Liver (tissue), 9 donors: ENCODE results near the gene SGPP2. TPM values are rescaled to one million over a fixed set of nuclear protein-coding genes. Genes with fewer than 3 reads are reported as not detected.

Experiments
- DNase-seq: peaks from one replicate; pipeline ENCODE4 v3.0.0-alpha.2; 2017; ENCODE audit warnings: low spot score
- H3K27ac ChIP-seq, 2 donors: one replicate each; pipeline ENCODE4 v1.7.0; 2013; ENCODE audit warnings: inconsistent platforms in 2 of 2, low read length in 2 of 2, control low read depth in 1 of 2, low read depth in 1 of 2, mild to moderate bottlenecking in 1 of 2
- H3K27me3 ChIP-seq, 4 donors: one replicate each; pipeline versions ENCODE4 v1.6.1 to v1.7.0; 2013; ENCODE audit warnings: low read length in 3 of 4, inconsistent platforms in 1 of 4, mild to moderate bottlenecking in 1 of 4, moderate library complexity in 1 of 4; ENCODE audit not compliant: control insufficient read depth in 4 of 4, insufficient read depth in 4 of 4
- H3K36me3 ChIP-seq, 4 donors: one replicate each; pipeline versions ENCODE4 v1.6.1 to v1.7.0; 2013; ENCODE audit warnings: low read length in 3 of 4, mild to moderate bottlenecking in 3 of 4, low read depth in 1 of 4, moderate library complexity in 1 of 4; ENCODE audit not compliant: control insufficient read depth in 4 of 4, insufficient read depth in 3 of 4
- H3K4me1 ChIP-seq, 4 donors: one replicate each; pipeline versions ENCODE4 v1.6.1 to v1.7.0; 2013; ENCODE audit warnings: low read length in 3 of 4, mild to moderate bottlenecking in 3 of 4, moderate library complexity in 1 of 4; ENCODE audit not compliant: control insufficient read depth in 4 of 4, insufficient read depth in 4 of 4
- H3K4me3 ChIP-seq, 3 donors: one replicate each; pipeline versions ENCODE4 v1.6.1 to v1.7.0; 2013; ENCODE audit warnings: low read length in 3 of 3, control low read depth in 1 of 3, low read depth in 1 of 3, mild to moderate bottlenecking in 1 of 3
- H3K9ac ChIP-seq, 2 donors: one replicate each; pipeline ENCODE4 v1.7.0; 2013; ENCODE audit warnings: low read length in 2 of 2, mild to moderate bottlenecking in 2 of 2, moderate library complexity in 2 of 2, control low read depth in 1 of 2, low read depth in 1 of 2
- H3K9me3 ChIP-seq, 4 donors: one replicate each; pipeline versions ENCODE4 v1.6.1 to v1.7.0; 2013; ENCODE audit warnings: low read length in 3 of 4; ENCODE audit not compliant: control insufficient read depth in 4 of 4
- CTCF ChIP-seq: fragments of 150-350 bp; IDR thresholded peaks from 2 replicates; pipeline ENCODE4 v1.5.1; 2017; ENCODE audit warnings: improper control_type of control experiment, low read depth, low read length; ENCODE audit not compliant: missing input control
- EGR1 ChIP-seq, 2 donors: IDR thresholded peaks; 2 replicates each; pipeline ENCODE4 v1.6.1; 2016 to 2018; ENCODE audit warnings: antibody characterized with exemption in 2 of 2, low read depth in 2 of 2
- FOXA1 ChIP-seq: IDR thresholded peaks from 2 replicates; pipeline ENCODE4 v1.6.1; 2016; ENCODE audit warnings: antibody characterized with exemption
- FOXA2 ChIP-seq: IDR thresholded peaks from 2 replicates; pipeline ENCODE4 v1.6.1; 2016; ENCODE audit warnings: antibody characterized with exemption
- GABPA ChIP-seq, 2 donors: IDR thresholded peaks in 1 of 2; conservative IDR thresholded peaks in 1 of 2; 2 replicates each; pipeline ENCODE4 v1.6.1; 2016; ENCODE audit warnings: antibody characterized with exemption in 2 of 2, mild to moderate bottlenecking in 1 of 2, moderate library complexity in 1 of 2
- HNF4G ChIP-seq: IDR thresholded peaks from 2 replicates; pipeline ENCODE4 v1.6.1; 2016; ENCODE audit warnings: antibody characterized with exemption
- MAX ChIP-seq: IDR thresholded peaks from 2 replicates; pipeline ENCODE4 v1.6.1; 2016; ENCODE audit warnings: antibody characterized with exemption
- NR2F2 ChIP-seq: IDR thresholded peaks from 2 replicates; pipeline ENCODE4 v1.6.1; 2016; ENCODE audit warnings: antibody characterized with exemption
- RAD21 ChIP-seq, 2 donors: IDR thresholded peaks; 2 replicates each; pipeline ENCODE4 v1.6.1; 2016; ENCODE audit warnings: antibody characterized with exemption in 2 of 2, mild to moderate bottlenecking in 2 of 2
- RXRA ChIP-seq, 2 donors: IDR thresholded peaks; 2 replicates each; pipeline ENCODE4 v1.6.1; 2017 to 2018; ENCODE audit warnings: antibody characterized with exemption in 2 of 2, mild to moderate bottlenecking in 1 of 2
- SP1 ChIP-seq: IDR thresholded peaks from 2 replicates; pipeline ENCODE4 v1.6.1; 2018; ENCODE audit warnings: antibody characterized with exemption, mild to moderate bottlenecking
- TAF1 ChIP-seq: conservative IDR thresholded peaks from 2 replicates; pipeline ENCODE4 v1.6.1; 2016; ENCODE audit warnings: antibody characterized with exemption, mild to moderate bottlenecking
- YY1 ChIP-seq: IDR thresholded peaks from 2 replicates; pipeline ENCODE4 v1.6.1; 2016; ENCODE audit warnings: antibody characterized with exemption, mild to moderate bottlenecking
- WGBS: extraction: QIAGEN DNeasy Blood & Tissue Kit; methylation state at CpG from one replicate; pipeline ENCODE4 v1.1.7; 2013; 5-methylcytosine and 5-hydroxymethylcytosine counted together
- polyA plus RNA-seq, 2 donors: library from polyadenylated mRNA; stranded (reverse) in 1 of 2; unstranded in 1 of 2; fragments of 200-250 nt in 1 of 2; fragments of >200 nt in 1 of 2; fragmentation: Nextera tagmentation in 1 of 2; extraction: Ambion mirVana in 1 of 2; gene quantifications; one replicate each; pipeline versions ENCODE4 v1.2.1 to v1.2.3, GENCODE V29; 2013 to 2015
- total RNA-seq, 2 donors: library from RNA; depleted of rRNA; stranded (reverse); fragments of >200 nt; gene quantifications; one replicate each; pipeline ENCODE4 v1.2.3, GENCODE V29; 2014
- TF ChIP-seq, protein P1 (sequence below): IDR thresholded peaks from 2 replicates; pipeline ENCODE4 v1.6.1; 2016; ENCODE audit warnings: antibody characterized with exemption
- TF ChIP-seq, protein P2 (sequence below): IDR thresholded peaks from 2 replicates; pipeline ENCODE4 v1.6.1; 2016; ENCODE audit warnings: antibody characterized with exemption
- TF ChIP-seq, protein P3 (sequence below): IDR thresholded peaks from 2 replicates; pipeline ENCODE4 v1.6.1; 2016; ENCODE audit warnings: antibody characterized with exemption, mild to moderate bottlenecking
- donor health status: healthy.
- donor health status: healthy.
- donor health status: healthy.
- donor health status: healthy.
- donor health status: healthy.

Gene SGPP2
- total and polyA plus RNA-seq, 4 donors, result 0.16 to 0.33 (median 0.31) TPM; not detected in 1

GRCh38 chr2:222494104-222494739 is 69.9 kb downstream of the SGPP2 start:
- H3K27me3 ChIP-seq, result no peaks in the 10 kb centered on the region
- no peak overlapping the region for H3K27ac ChIP-seq
- H3K9me3 ChIP-seq, result no peaks in the 10 kb centered on the region
- TF ChIP-seq CTCF (no peak), TAF1 (no peak), NR2F2 (no peak), RAD21 (IDR thresholded peaks at IDR 0.05) (no peak), EGR1 (IDR thresholded peaks at IDR 0.05; ENCODE audit: low read depth in 2 of 2) (no peak), MAX (no peak), SP1 (no peak), HNF4G (no peak), YY1 (no peak), RXRA (IDR thresholded peaks at IDR 0.05) (no peak), FOXA1 (no peak), FOXA2 (no peak)
- TF ChIP-seq, protein P1, sequence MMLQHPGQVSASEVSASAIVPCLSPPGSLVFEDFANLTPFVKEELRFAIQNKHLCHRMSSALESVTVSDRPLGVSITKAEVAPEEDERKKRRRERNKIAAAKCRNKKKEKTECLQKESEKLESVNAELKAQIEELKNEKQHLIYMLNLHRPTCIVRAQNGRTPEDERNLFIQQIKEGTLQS, result no peak
- TF ChIP-seq, protein P2, sequence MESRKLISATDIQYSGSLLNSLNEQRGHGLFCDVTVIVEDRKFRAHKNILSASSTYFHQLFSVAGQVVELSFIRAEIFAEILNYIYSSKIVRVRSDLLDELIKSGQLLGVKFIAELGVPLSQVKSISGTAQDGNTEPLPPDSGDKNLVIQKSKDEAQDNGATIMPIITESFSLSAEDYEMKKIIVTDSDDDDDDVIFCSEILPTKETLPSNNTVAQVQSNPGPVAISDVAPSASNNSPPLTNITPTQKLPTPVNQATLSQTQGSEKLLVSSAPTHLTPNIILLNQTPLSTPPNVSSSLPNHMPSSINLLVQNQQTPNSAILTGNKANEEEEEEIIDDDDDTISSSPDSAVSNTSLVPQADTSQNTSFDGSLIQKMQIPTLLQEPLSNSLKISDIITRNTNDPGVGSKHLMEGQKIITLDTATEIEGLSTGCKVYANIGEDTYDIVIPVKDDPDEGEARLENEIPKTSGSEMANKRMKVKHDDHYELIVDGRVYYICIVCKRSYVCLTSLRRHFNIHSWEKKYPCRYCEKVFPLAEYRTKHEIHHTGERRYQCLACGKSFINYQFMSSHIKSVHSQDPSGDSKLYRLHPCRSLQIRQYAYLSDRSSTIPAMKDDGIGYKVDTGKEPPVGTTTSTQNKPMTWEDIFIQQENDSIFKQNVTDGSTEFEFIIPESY, result no peak
- TF ChIP-seq, protein P3, sequence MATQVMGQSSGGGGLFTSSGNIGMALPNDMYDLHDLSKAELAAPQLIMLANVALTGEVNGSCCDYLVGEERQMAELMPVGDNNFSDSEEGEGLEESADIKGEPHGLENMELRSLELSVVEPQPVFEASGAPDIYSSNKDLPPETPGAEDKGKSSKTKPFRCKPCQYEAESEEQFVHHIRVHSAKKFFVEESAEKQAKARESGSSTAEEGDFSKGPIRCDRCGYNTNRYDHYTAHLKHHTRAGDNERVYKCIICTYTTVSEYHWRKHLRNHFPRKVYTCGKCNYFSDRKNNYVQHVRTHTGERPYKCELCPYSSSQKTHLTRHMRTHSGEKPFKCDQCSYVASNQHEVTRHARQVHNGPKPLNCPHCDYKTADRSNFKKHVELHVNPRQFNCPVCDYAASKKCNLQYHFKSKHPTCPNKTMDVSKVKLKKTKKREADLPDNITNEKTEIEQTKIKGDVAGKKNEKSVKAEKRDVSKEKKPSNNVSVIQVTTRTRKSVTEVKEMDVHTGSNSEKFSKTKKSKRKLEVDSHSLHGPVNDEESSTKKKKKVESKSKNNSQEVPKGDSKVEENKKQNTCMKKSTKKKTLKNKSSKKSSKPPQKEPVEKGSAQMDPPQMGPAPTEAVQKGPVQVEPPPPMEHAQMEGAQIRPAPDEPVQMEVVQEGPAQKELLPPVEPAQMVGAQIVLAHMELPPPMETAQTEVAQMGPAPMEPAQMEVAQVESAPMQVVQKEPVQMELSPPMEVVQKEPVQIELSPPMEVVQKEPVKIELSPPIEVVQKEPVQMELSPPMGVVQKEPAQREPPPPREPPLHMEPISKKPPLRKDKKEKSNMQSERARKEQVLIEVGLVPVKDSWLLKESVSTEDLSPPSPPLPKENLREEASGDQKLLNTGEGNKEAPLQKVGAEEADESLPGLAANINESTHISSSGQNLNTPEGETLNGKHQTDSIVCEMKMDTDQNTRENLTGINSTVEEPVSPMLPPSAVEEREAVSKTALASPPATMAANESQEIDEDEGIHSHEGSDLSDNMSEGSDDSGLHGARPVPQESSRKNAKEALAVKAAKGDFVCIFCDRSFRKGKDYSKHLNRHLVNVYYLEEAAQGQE, result no peak
- no peak for DNase-seq
- no peak overlapping the region for H3K9ac ChIP-seq
- H3K4me1 ChIP-seq, result peaks cover 0 to 5% (median 0%) of the 10 kb centered on the region in 4 donors
- no peak overlapping the region for H3K4me3 ChIP-seq
- H3K36me3 ChIP-seq, result no peaks in the 10 kb centered on the region
- WGBS, result 85% methylated on average over 11 of the region's 11 CpGs

DNA sequence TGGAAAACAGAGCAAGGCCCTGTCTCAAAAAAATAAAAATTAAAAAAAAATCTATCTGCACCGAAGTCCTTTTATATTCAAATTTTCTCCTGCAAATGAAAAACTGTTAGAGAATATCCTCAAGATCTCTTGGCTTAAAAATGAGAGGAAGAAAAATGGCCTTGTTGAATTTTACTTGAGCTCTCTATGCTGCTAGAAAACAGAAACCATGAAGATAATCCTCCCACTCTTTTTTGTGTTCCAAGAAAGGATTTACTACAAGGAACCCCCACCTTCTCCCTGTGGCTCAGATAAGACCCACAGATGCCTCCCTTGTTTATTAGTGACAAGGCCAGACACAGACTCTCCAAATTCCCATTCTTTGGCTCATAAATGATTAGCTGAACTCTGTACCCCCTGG is 71.0 kb downstream of the SGPP2 start:
- TF ChIP-seq, protein P1, result no peak
- TF ChIP-seq SP1, result no peak
- TF ChIP-seq RAD21 (IDR thresholded peaks at IDR 0.05), result no peak
- no peak for TF ChIP-seq GABPA (IDR thresholded peaks at IDR 0.05 in 1 of 2, conservative IDR thresholded peaks at IDR 0.05 in 1 of 2)
- no peaks in the 10 kb centered on the region for H3K36me3 ChIP-seq
- WGBS, result 89% methylated on average over 1 of the region's 1 CpG
- DNase-seq, result no peak
- no peak overlapping the region for H3K4me3 ChIP-seq
- no peaks in the 10 kb centered on the region for H3K9me3 ChIP-seq
- H3K27me3 ChIP-seq, result no peaks in the 10 kb centered on the region
- H3K4me1 ChIP-seq, result peaks cover 0 to 5% (median 0%) of the 10 kb centered on the region in 4 donors
- H3K9ac ChIP-seq, result no peak overlapping the region
- no peak overlapping the region for H3K27ac ChIP-seq
